HepG2 (cell line): Measurements from ENCODE around the gene PRELID1. TPM values are rescaled to one million over a fixed set of nuclear protein-coding genes. Genes with fewer than 3 reads are reported as not detected.

Experiments
- ARNTL ChIP-seq: sonication (generic); formaldehyde crosslinking; IDR thresholded peaks from 2 replicates; pipeline ENCODE4 v1.4.0; 2020; ENCODE audit warnings: mild to moderate bottlenecking, missing genetic modification reagents
- CCDC6 ChIP-seq: sonication (generic); formaldehyde crosslinking; IDR thresholded peaks from 2 replicates; pipeline ENCODE4 v1.8.1; 2022; ENCODE audit warnings: mild to moderate bottlenecking, missing genetic modification reagents, moderate library complexity
- FOXK1 ChIP-seq: sonication (generic); formaldehyde crosslinking; IDR thresholded peaks from 2 replicates; pipeline ENCODE4 v1.4.0; 2020; ENCODE audit warnings: low read depth, missing genetic modification reagents, borderline replicate concordance
- HMG20B ChIP-seq: conservative IDR thresholded peaks from 2 replicates; pipeline ENCODE4 v1.6.1; 2016; ENCODE audit warnings: missing genetic modification reagents, missing compliant biosample characterization
- HNRNPK ChIP-seq: fragments of 200-400 bp; formaldehyde crosslinking; IDR thresholded peaks from 2 replicates; pipeline ENCODE4 v1.6.1; 2018; ENCODE audit warnings: low read length, low read depth, moderate library complexity, mild to moderate bottlenecking; ENCODE audit not compliant: poor library complexity, severe bottlenecking
- IKZF4 ChIP-seq: sonication (generic); formaldehyde crosslinking; IDR thresholded peaks from 2 replicates; pipeline ENCODE4 v1.5.1; 2020; ENCODE audit warnings: borderline replicate concordance, mild to moderate bottlenecking, low read depth, missing genetic modification reagents; ENCODE audit errors: not compliant biosample characterization
- MTF2 ChIP-seq: sonication (generic); formaldehyde crosslinking; IDR thresholded peaks from 2 replicates; pipeline ENCODE4 v1.5.0; 2020; ENCODE audit warnings: missing genetic modification reagents, borderline replicate concordance
- POLR2A ChIP-seq, 2 experiments: IDR thresholded peaks; 2 replicates each; pipeline ENCODE4 v1.6.1; 2011; ENCODE audit warnings: low read depth in 2 of 2, low read length in 2 of 2, mild to moderate bottlenecking in 1 of 2, moderate library complexity in 1 of 2; ENCODE audit not compliant: insufficient read depth in 1 of 2
- RFX1 ChIP-seq: fragments of 450-650 bp; IDR thresholded peaks from 2 replicates; pipeline ENCODE4 v1.6.1; 2017
- SOX13 ChIP-seq, 3 experiments: fragments of 450-650 bp in 1 of 3; sonication (generic) in 1 of 3; formaldehyde crosslinking in 1 of 3; IDR thresholded peaks in 2 of 3; conservative IDR thresholded peaks in 1 of 3; 2 replicates each; pipeline versions ENCODE4 v1.5.0 to v1.6.1; 2016 to 2020; ENCODE audit warnings: antibody characterized with exemption in 1 of 3, mild to moderate bottlenecking in 1 of 3, missing compliant biosample characterization in 1 of 3, missing genetic modification reagents in 1 of 3, moderate library complexity in 1 of 3
- TP53 ChIP-seq: sonication (generic); formaldehyde crosslinking; conservative IDR thresholded peaks from 2 replicates; pipeline ENCODE4 v1.4.0; 2020; ENCODE audit warnings: missing genetic modification reagents
- ZFX ChIP-seq: sonication (generic); formaldehyde crosslinking; IDR thresholded peaks from 2 replicates; pipeline ENCODE4 v1.4.0; 2020; ENCODE audit warnings: mild to moderate bottlenecking, low read depth, missing genetic modification reagents, moderate library complexity
- ZMYM4 ChIP-seq: sonication (generic); formaldehyde crosslinking; IDR thresholded peaks from 2 replicates; pipeline ENCODE4 v1.8.1; 2023; ENCODE audit warnings: mild to moderate bottlenecking, missing genetic modification reagents
- ZNF256 ChIP-seq: sonication (generic); formaldehyde crosslinking; conservative IDR thresholded peaks from 2 replicates; pipeline ENCODE4 v1.4.0; 2020; ENCODE audit warnings: missing genetic modification reagents
- ZNF367 ChIP-seq: sonication (generic); formaldehyde crosslinking; IDR thresholded peaks from 2 replicates; pipeline ENCODE4 v1.4.0; 2020; ENCODE audit warnings: missing genetic modification reagents, borderline replicate concordance
- ZNF747 ChIP-seq: sonication (generic); formaldehyde crosslinking; IDR thresholded peaks from 2 replicates; pipeline ENCODE4 v1.8.1; 2023; ENCODE audit warnings: missing genetic modification reagents, mild to moderate bottlenecking, borderline replicate concordance
- ZNF878 ChIP-seq: sonication (generic); formaldehyde crosslinking; IDR thresholded peaks from 2 replicates; pipeline ENCODE4 v1.8.1; 2023; ENCODE audit warnings: mild to moderate bottlenecking, missing genetic modification reagents, moderate library complexity
- polyA plus RNA-seq, 8 experiments: library from polyadenylated mRNA; depleted of rRNA in 3 of 8; stranded (reverse) in 7 of 8; unstranded in 1 of 8; fragments of >200 nt; fragmentation: Illumina TruSeq in 4 of 8; extraction: Trizol in 4 of 8; gene quantifications; 2 replicates each; pipeline versions ENCODE4 v1.2.1 to v1.2.3, GENCODE V29; 2011 to 2016; ENCODE audit warnings: low read depth in 4 of 8, missing spikeins in 1 of 8, mixed read lengths in 1 of 8; ENCODE audit not compliant: insufficient read depth in 1 of 8
- total RNA-seq, 5 experiments: library from RNA; depleted of rRNA; stranded (reverse); fragments of >200 nt; fragmentation: Illumina TruSeq; extraction: Trizol; gene quantifications; 2 replicates each; pipeline ENCODE4 v1.2.3, GENCODE V29; 2016; ENCODE audit warnings: low read depth in 1 of 5
- TF ChIP-seq, protein P1 (sequence below): sonication (generic); formaldehyde crosslinking; IDR thresholded peaks from 2 replicates; pipeline ENCODE4 v1.4.0; 2020; ENCODE audit warnings: missing genetic modification reagents, mild to moderate bottlenecking, borderline replicate concordance
- TF ChIP-seq, protein P2 (sequence below): sonication (generic); formaldehyde crosslinking; IDR thresholded peaks from 2 replicates; pipeline ENCODE4 v1.9.0; 2021; ENCODE audit warnings: missing genetic modification reagents, mild to moderate bottlenecking, borderline replicate concordance
- TF ChIP-seq, protein P3 (sequence below): IDR thresholded peaks from 2 replicates; pipeline ENCODE4 v1.6.1; 2012; ENCODE audit warnings: low read depth, low read length, improper control_type of control experiment
- TF ChIP-seq, protein P4 (sequence below): sonication (generic); formaldehyde crosslinking; IDR thresholded peaks from 2 replicates; pipeline ENCODE4 v1.5.0; 2020; ENCODE audit warnings: missing genetic modification reagents
- TF ChIP-seq, protein P5 (sequence below): sonication (generic); formaldehyde crosslinking; IDR thresholded peaks from 2 replicates; pipeline ENCODE4 v1.5.0; 2020; ENCODE audit warnings: missing genetic modification reagents

Gene PRELID1
- total and polyA plus RNA-seq, 2 of the 13 experiments (the other 11 are each of a cell fraction or from before 2014, with no cell fraction given) = 250 to 271 TPM

DNA sequence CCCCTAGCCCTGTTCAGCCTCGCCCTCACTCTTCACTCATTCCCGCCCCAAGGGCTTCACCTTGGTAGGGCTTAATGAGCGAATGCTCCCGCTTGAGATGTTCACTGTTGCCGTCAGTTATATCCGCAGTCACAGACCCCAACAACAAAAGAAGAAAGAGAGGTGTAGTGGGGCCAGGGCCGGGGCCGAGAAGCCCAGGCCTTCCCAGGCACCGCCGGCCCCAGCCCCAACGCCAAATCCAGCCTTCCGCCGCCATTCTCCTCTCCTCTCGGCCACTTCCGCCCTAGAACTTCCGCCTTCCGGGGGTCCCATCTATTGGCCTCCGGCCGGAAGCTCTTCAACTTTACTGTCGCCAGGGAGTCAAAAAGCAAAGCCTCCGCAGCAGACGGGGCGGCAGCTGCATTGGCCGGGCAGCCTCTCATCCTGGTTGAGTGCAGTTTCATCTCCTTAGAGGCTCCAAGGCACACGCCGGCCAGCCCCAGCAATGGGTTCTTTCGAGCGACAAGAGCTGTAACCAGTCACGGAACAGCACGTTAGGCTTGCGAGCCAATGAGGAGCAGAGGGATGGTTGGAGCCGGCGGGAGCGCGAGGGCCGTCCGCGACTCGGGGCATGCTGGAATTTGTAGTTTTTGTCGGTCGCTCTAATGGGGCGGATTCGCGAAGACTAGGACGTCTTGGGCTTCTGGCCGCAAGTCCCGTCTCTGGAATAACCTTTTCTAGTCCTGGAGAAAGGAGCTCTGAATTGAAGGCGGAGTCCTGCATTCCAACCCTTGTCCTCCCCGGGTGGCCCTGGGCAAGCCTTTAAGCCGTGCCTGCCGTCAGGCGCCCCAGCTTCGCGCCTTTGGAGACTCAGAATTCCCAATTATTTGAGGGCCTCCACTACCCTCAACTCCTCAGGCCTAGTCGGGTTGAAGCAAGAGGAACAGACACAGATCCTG is 48.1 kb downstream of the PRELID1 start, which contains the start of gene LMAN2 (continued):
- TF ChIP-seq, protein P1, sequence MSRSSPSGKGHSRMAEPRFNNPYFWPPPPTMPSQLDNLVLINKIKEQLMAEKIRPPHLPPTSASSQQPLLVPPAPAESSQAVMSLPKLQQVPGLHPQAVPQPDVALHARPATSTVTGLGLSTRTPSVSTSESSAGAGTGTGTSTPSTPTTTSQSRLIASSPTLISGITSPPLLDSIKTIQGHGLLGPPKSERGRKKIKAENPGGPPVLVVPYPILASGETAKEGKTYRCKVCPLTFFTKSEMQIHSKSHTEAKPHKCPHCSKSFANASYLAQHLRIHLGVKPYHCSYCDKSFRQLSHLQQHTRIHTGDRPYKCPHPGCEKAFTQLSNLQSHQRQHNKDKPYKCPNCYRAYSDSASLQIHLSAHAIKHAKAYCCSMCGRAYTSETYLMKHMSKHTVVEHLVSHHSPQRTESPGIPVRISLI (CRISPR knock-in tag) = no peak
- no peak for TF ChIP-seq HMG20B (CRISPR knock-in tag)
- no peak for TF ChIP-seq RFX1
- no peak for TF ChIP-seq ZNF256 (CRISPR knock-in tag)
- TF ChIP-seq ARNTL (CRISPR knock-in tag) = no peak
- TF ChIP-seq, protein P2, sequence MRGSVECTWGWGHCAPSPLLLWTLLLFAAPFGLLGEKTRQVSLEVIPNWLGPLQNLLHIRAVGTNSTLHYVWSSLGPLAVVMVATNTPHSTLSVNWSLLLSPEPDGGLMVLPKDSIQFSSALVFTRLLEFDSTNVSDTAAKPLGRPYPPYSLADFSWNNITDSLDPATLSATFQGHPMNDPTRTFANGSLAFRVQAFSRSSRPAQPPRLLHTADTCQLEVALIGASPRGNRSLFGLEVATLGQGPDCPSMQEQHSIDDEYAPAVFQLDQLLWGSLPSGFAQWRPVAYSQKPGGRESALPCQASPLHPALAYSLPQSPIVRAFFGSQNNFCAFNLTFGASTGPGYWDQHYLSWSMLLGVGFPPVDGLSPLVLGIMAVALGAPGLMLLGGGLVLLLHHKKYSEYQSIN (CRISPR knock-in tag) = no peak
- peak; percentile 79; the same call in 1 of the 2 replicates for TF ChIP-seq ZNF747 (CRISPR knock-in tag)
- TF ChIP-seq FOXK1 (CRISPR knock-in tag) = peak; percentile 86; the same call in 1 of the 2 replicates
- TF ChIP-seq, protein P3, sequence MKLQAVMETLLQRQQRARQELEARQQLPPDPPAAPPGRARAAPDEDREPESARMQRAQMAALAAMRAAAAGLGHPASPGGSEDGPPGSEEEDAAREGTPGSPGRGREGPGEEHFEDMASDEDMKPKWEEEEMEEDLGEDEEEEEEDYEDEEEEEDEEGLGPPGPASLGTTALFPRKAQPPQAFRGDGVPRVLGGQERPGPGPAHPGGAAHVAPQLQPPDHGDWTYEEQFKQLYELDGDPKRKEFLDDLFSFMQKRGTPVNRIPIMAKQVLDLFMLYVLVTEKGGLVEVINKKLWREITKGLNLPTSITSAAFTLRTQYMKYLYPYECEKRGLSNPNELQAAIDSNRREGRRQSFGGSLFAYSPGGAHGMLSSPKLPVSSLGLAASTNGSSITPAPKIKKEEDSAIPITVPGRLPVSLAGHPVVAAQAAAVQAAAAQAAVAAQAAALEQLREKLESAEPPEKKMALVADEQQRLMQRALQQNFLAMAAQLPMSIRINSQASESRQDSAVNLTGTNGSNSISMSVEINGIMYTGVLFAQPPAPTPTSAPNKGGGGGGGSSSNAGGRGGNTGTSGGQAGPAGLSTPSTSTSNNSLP = 0 out of 2 replicates have a peak, but pooled peaks have one; percentile 10
- peak; percentile 79 for TF ChIP-seq ZMYM4
- TF ChIP-seq, protein P4, sequence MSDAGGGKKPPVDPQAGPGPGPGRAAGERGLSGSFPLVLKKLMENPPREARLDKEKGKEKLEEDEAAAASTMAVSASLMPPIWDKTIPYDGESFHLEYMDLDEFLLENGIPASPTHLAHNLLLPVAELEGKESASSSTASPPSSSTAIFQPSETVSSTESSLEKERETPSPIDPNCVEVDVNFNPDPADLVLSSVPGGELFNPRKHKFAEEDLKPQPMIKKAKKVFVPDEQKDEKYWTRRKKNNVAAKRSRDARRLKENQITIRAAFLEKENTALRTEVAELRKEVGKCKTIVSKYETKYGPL (CRISPR knock-in tag) = 0 out of 2 replicates have a peak, but pooled peaks have one; percentile 45
- TF ChIP-seq MTF2 (CRISPR knock-in tag) = no peak
- TF ChIP-seq ZNF367 (CRISPR knock-in tag) = no peak
- no peak for TF ChIP-seq CCDC6
- TF ChIP-seq HNRNPK = no peak
- TF ChIP-seq IKZF4 (CRISPR knock-in tag) = peak; percentile 28
- peak; percentile 68 for TF ChIP-seq POLR2A (IDR thresholded peaks at IDR 0.05; ENCODE audit: insufficient read depth in 1 of 2, low read depth in 2 of 2, low read length in 2 of 2)
- no peak for TF ChIP-seq SOX13 (IDR thresholded peaks at IDR 0.05)
- no peak; a peak in 1 of 4 replicates for TF ChIP-seq SOX13 (CRISPR knock-in tag; conservative IDR thresholded peaks at IDR 0.05 in 1 of 2, IDR thresholded peaks at IDR 0.05 in 1 of 2)
- 0 out of 2 replicates have a peak, but pooled peaks have one; percentile 47 for TF ChIP-seq ZNF878 (CRISPR knock-in tag)
- TF ChIP-seq, protein P5, sequence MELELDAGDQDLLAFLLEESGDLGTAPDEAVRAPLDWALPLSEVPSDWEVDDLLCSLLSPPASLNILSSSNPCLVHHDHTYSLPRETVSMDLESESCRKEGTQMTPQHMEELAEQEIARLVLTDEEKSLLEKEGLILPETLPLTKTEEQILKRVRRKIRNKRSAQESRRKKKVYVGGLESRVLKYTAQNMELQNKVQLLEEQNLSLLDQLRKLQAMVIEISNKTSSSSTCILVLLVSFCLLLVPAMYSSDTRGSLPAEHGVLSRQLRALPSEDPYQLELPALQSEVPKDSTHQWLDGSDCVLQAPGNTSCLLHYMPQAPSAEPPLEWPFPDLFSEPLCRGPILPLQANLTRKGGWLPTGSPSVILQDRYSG (CRISPR knock-in tag) = 0 out of 2 replicates have a peak, but pooled peaks have one; percentile 43
- TF ChIP-seq ZFX (CRISPR knock-in tag) = peak; percentile 75
- TF ChIP-seq TP53 = no peak; the same call in 1 of the 2 replicates
